Measurements from ENCODE around the gene DOCK6.

DNA sequence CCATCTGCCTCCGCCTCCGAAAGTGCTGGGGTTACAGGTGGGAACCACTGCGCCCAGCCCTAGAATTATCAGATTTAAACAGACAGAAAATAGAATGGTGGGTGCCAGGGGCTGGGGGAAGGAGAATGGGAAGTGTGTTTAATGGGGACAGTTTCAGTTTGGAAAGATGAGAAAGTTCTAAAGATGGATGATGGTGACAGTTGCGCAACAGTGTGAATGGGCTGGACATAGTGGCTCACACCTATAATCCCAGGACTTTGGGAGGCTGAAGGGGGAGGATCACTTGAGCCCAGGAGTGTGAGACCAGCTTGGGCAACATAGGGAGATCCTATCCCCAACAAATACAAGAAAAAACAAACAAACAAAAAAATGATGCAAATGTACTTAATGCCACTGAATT, 80.8 kb downstream of the DOCK6 start:
- TF ChIP-seq, protein P1, sequence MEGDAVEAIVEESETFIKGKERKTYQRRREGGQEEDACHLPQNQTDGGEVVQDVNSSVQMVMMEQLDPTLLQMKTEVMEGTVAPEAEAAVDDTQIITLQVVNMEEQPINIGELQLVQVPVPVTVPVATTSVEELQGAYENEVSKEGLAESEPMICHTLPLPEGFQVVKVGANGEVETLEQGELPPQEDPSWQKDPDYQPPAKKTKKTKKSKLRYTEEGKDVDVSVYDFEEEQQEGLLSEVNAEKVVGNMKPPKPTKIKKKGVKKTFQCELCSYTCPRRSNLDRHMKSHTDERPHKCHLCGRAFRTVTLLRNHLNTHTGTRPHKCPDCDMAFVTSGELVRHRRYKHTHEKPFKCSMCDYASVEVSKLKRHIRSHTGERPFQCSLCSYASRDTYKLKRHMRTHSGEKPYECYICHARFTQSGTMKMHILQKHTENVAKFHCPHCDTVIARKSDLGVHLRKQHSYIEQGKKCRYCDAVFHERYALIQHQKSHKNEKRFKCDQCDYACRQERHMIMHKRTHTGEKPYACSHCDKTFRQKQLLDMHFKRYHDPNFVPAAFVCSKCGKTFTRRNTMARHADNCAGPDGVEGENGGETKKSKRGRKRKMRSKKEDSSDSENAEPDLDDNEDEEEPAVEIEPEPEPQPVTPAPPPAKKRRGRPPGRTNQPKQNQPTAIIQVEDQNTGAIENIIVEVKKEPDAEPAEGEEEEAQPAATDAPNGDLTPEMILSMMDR (IDR thresholded peaks at IDR 0.05), result no peak
- TF ChIP-seq ZNF232 (CRISPR knock-in tag; IDR thresholded peaks at IDR 0.05), result no peak
- TF ChIP-seq FOXK1 (CRISPR knock-in tag; IDR thresholded peaks at IDR 0.05), result no peak
- TF ChIP-seq ZNF396 (CRISPR knock-in tag; IDR thresholded peaks at IDR 0.05; ENCODE audit: borderline replicate concordance), result no peak
- no peak for TF ChIP-seq CBFB (CRISPR knock-in tag; IDR thresholded peaks at IDR 0.05; ENCODE audit: low read depth)
- no peak for TF ChIP-seq SP1 (CRISPR knock-in tag; conservative IDR thresholded peaks at IDR 0.05)
- no peak for TF ChIP-seq FOXP1 (CRISPR knock-in tag; IDR thresholded peaks at IDR 0.05; ENCODE audit: borderline replicate concordance)
- TF ChIP-seq CREB1 (CRISPR knock-in tag; IDR thresholded peaks at IDR 0.05), result no peak
- TF ChIP-seq, protein P2, sequence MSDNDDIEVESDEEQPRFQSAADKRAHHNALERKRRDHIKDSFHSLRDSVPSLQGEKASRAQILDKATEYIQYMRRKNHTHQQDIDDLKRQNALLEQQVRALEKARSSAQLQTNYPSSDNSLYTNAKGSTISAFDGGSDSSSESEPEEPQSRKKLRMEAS (CRISPR knock-in tag; IDR thresholded peaks at IDR 0.05), result no peak

All from WTC11 (cell line).